ENCODE data around the gene WDFY4. TPM values are rescaled to one million over a fixed set of nuclear protein-coding genes. Genes with fewer than 3 reads are reported as not detected.

The WDFY4 gene
- total RNA-seq, 1 experiment from 2014 or later = 0.23 TPM

DNA sequence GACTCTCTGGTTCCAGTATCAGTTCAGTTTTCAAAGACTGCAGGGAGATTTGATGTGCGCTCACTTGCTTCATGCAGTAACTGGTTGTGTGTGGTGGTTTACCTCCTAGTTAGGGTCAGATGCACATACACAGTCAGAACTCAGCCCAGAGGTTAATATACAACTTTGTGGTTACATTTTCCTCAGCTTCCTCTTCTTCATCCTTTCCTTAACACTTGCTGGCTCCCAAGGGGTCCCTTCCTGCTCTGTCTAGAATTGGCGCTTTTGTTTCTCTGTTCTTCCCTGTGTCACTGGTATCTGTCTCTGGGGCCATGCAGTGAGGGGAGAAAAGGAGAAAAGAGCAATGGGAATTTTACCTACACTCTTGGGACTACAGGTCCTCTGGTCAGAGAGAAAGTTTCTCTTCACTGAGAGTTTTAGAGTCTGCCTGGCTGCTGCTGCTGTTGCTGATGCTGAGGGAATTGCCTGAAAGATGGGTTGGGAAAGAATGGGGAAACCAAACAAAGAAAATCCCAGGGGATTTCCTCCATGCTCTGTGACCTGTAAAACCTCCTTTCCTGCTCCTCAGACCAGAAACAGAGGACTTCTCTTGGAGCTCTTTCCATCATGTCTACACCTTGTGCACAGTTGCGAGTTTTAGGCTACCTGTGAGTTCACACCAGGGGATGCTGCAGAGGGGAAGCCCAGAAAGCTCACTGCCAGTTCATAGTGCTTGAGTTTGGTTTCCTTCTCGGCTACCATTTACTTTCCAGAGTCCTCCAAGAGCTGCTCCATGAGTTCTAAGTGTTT lies 74.6 kb downstream of the WDFY4 start:
- Histone ChIP-seq H3K9me3 (ENCODE audit: control insufficient read depth, insufficient read depth, low read depth, low read length) (no peaks in the 10 kb centered on the region), H3K36me3 (ENCODE audit: control insufficient read depth, insufficient read depth, low read length) (no peaks in the 10 kb centered on the region), H3K27ac (ENCODE audit: low read length) (no peak overlapping the region), H3K27me3 (ENCODE audit: control insufficient read depth, insufficient read depth, low read length) (peaks cover 15% of the 10 kb centered on the region), H3K4me1 (ENCODE audit: control insufficient read depth, insufficient read depth, low read length) (no peaks in the 10 kb centered on the region), H3K4me3 (ENCODE audit: low read depth in 2 of 2, low read length in 2 of 2) (no peak overlapping the region)
- no TSS peak for BruUV-seq (replicated peaks)
- in situ Hi-C loops (cut with HindIII; ENCODE audit: low pct_unique_long_range_greater_than_20kb, low sequenced_read_pairs) (no loop called here), intact Hi-C loops (cut with micrococcal nuclease; ENCODE audit: unreplicated experiment) (no loop called here)
- ChIA-PET POLR2A (no interaction called here), CTCF (no interaction called here)
- no peak for TF ChIP-seq TCF7L2 (IDR thresholded peaks at IDR 0.05; ENCODE audit: low read depth, low read length)
- TF ChIP-seq POLR2AphosphoS5 (IDR thresholded peaks at IDR 0.05; ENCODE audit: low read depth, low read length) = no peak
- TF ChIP-seq, protein P1, sequence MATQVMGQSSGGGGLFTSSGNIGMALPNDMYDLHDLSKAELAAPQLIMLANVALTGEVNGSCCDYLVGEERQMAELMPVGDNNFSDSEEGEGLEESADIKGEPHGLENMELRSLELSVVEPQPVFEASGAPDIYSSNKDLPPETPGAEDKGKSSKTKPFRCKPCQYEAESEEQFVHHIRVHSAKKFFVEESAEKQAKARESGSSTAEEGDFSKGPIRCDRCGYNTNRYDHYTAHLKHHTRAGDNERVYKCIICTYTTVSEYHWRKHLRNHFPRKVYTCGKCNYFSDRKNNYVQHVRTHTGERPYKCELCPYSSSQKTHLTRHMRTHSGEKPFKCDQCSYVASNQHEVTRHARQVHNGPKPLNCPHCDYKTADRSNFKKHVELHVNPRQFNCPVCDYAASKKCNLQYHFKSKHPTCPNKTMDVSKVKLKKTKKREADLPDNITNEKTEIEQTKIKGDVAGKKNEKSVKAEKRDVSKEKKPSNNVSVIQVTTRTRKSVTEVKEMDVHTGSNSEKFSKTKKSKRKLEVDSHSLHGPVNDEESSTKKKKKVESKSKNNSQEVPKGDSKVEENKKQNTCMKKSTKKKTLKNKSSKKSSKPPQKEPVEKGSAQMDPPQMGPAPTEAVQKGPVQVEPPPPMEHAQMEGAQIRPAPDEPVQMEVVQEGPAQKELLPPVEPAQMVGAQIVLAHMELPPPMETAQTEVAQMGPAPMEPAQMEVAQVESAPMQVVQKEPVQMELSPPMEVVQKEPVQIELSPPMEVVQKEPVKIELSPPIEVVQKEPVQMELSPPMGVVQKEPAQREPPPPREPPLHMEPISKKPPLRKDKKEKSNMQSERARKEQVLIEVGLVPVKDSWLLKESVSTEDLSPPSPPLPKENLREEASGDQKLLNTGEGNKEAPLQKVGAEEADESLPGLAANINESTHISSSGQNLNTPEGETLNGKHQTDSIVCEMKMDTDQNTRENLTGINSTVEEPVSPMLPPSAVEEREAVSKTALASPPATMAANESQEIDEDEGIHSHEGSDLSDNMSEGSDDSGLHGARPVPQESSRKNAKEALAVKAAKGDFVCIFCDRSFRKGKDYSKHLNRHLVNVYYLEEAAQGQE (IDR thresholded peaks at IDR 0.05; ENCODE audit: insufficient read depth in 1 of 2, low read depth in 2 of 2, low read length in 1 of 2) = no peak
- TF ChIP-seq SIN3A (IDR thresholded peaks at IDR 0.05; ENCODE audit: borderline replicate concordance, insufficient read depth, low read depth, low read length) = no peak
- TF ChIP-seq, protein P2, sequence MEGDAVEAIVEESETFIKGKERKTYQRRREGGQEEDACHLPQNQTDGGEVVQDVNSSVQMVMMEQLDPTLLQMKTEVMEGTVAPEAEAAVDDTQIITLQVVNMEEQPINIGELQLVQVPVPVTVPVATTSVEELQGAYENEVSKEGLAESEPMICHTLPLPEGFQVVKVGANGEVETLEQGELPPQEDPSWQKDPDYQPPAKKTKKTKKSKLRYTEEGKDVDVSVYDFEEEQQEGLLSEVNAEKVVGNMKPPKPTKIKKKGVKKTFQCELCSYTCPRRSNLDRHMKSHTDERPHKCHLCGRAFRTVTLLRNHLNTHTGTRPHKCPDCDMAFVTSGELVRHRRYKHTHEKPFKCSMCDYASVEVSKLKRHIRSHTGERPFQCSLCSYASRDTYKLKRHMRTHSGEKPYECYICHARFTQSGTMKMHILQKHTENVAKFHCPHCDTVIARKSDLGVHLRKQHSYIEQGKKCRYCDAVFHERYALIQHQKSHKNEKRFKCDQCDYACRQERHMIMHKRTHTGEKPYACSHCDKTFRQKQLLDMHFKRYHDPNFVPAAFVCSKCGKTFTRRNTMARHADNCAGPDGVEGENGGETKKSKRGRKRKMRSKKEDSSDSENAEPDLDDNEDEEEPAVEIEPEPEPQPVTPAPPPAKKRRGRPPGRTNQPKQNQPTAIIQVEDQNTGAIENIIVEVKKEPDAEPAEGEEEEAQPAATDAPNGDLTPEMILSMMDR (IDR thresholded peaks at IDR 0.05) = no peak
- DNase-seq (ENCODE audit: low read depth, low spot score) (no peak), ATAC-seq (no peak)

DNA sequence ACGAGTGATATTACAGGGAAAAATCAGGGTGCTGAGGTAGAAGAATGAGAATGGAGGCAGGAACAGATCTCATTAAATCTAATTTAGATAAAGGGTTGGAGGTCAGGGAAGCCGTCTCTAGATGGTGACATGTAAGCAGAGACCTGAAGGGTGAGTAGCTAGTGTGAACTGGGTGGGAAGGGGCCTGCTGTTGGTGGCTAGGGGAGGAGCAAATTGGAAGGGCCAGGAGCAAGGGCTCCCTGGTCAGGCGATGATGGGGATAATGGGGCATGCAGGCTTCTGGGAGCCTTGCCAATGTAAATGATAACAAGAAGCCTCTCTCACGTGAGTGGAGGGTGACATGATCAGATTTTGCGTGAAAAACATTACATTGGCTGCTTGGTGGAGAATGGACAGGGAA lies 76.3 kb downstream of the WDFY4 start:
- Histone ChIP-seq H3K9me3 (ENCODE audit: control insufficient read depth, insufficient read depth, low read depth, low read length) (no peaks in the 10 kb centered on the region), H3K4me1 (ENCODE audit: control insufficient read depth, insufficient read depth, low read length) (no peaks in the 10 kb centered on the region), H3K36me3 (ENCODE audit: control insufficient read depth, insufficient read depth, low read length) (no peaks in the 10 kb centered on the region), H3K27ac (ENCODE audit: low read length) (no peak overlapping the region), H3K4me3 (ENCODE audit: low read depth in 2 of 2, low read length in 2 of 2) (no peak overlapping the region), H3K27me3 (ENCODE audit: control insufficient read depth, insufficient read depth, low read length) (peaks cover 15% of the 10 kb centered on the region)
- TF ChIP-seq, protein P2 (IDR thresholded peaks at IDR 0.05) = no peak
- no peak for TF ChIP-seq SIN3A (IDR thresholded peaks at IDR 0.05; ENCODE audit: borderline replicate concordance, insufficient read depth, low read depth, low read length)
- no peak for TF ChIP-seq POLR2AphosphoS5 (IDR thresholded peaks at IDR 0.05; ENCODE audit: low read depth, low read length)
- TF ChIP-seq, protein P1 (IDR thresholded peaks at IDR 0.05; ENCODE audit: insufficient read depth in 1 of 2, low read depth in 2 of 2, low read length in 1 of 2) = no peak
- TF ChIP-seq TCF7L2 (IDR thresholded peaks at IDR 0.05; ENCODE audit: low read depth, low read length) = no peak
- ATAC-seq (no peak), DNase-seq (ENCODE audit: low read depth, low spot score) (no peak)
- CTCF ChIA-PET = no interaction called here
- intact Hi-C loops (cut with micrococcal nuclease; ENCODE audit: unreplicated experiment) = no loop called here
- POLR2A ChIA-PET = no interaction called here
- no TSS peak for BruUV-seq (replicated peaks)
- in situ Hi-C loops (cut with HindIII; ENCODE audit: low pct_unique_long_range_greater_than_20kb, low sequenced_read_pairs) = no loop called here
